ENCODE data around the gene FAM171A1.

DNA sequence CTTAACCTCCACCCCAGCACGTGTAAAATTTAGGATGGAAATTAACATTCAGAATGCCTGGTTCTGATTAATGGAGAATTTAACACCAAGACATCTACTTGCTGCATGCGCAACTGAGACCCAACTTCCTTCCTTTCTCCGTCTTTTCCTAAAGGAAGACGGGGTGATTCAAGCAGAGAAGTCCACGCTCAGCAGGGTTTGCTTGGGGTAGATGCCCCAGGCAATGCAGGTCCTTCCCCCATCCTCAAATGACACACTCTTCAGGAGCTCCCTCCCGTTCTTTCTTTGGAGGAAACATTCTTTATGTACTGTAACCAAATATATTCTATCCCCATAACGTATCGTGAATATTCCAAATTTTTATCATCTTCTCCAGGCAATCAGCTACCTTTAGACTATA lies 47.0 kb downstream of the FAM171A1 start:
- TF ChIP-seq, protein P1, sequence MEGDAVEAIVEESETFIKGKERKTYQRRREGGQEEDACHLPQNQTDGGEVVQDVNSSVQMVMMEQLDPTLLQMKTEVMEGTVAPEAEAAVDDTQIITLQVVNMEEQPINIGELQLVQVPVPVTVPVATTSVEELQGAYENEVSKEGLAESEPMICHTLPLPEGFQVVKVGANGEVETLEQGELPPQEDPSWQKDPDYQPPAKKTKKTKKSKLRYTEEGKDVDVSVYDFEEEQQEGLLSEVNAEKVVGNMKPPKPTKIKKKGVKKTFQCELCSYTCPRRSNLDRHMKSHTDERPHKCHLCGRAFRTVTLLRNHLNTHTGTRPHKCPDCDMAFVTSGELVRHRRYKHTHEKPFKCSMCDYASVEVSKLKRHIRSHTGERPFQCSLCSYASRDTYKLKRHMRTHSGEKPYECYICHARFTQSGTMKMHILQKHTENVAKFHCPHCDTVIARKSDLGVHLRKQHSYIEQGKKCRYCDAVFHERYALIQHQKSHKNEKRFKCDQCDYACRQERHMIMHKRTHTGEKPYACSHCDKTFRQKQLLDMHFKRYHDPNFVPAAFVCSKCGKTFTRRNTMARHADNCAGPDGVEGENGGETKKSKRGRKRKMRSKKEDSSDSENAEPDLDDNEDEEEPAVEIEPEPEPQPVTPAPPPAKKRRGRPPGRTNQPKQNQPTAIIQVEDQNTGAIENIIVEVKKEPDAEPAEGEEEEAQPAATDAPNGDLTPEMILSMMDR (IDR thresholded peaks at IDR 0.05), result no peak
- TF ChIP-seq POLR2AphosphoS5 (IDR thresholded peaks at IDR 0.05) (no peak), POLR2A (IDR thresholded peaks at IDR 0.05) (no peak)

Measured in prostate gland (tissue), 2 donors.